Mucosa of descending colon (tissue), 3 donors: ENCODE measurements around the gene MAB21L4. TPM values are rescaled to one million over a fixed set of nuclear protein-coding genes. Genes with fewer than 3 reads are reported as not detected.

Experiments
- ATAC-seq: fragments of 200-7000 bp; cut with Tn5 transposase; one replicate; pipeline ENCODE4 v1.9.1; 2020; ENCODE audit warnings: mild to moderate bottlenecking, moderate library complexity
- DNase-seq, 3 donors: peaks; one replicate each; pipeline ENCODE4 v3.0.0-alpha.2; 2020
- H3K36me3 ChIP-seq: fragments of 200-600 bp; one replicate; pipeline ENCODE4 v1.8.0; 2021; ENCODE audit warnings: low read depth, mild to moderate bottlenecking
- H3K4me1 ChIP-seq: fragments of 200-600 bp; one replicate; pipeline ENCODE4 v1.8.0; 2021; ENCODE audit warnings: low read depth, mild to moderate bottlenecking
- H3K4me3 ChIP-seq: fragments of 200-600 bp; one replicate; pipeline ENCODE4 v1.8.0; 2021; ENCODE audit warnings: mild to moderate bottlenecking
- H3K9me3 ChIP-seq: fragments of 200-600 bp; one replicate; pipeline ENCODE4 v1.8.0; 2021; ENCODE audit warnings: mild to moderate bottlenecking
- intact Hi-C, 2 donors: fragments of 100-400 bp; cut with DNase I in 1 of 2; cut with micrococcal nuclease in 1 of 2; formaldehyde crosslinking; loops; one replicate each; pipeline versions ENCODE4 v1.11.0 to v1.11.1; 2022; cut with DNase I, micrococcal nuclease
- total RNA-seq, 3 donors: library from RNA; stranded (reverse); fragmentation: NEBNext Ultra II Directional in 2 of 3; extraction: Animal tissue kit (Norgen Biotek cat#: 25700) in 2 of 3; gene quantifications; one replicate each; pipeline versions ENCODE4 v1.2.1 to v1.2.4, GENCODE V29; 2021 to 2023
- TF ChIP-seq, protein P1 (sequence below): fragments of 200-600 bp; IDR thresholded peaks from one replicate; pipeline ENCODE4 v1.8.0; 2022; ENCODE audit warnings: antibody characterized with exemption, mild to moderate bottlenecking
- donor health status: DM: no; HTN: no; CAD: no; lungs with moderate emphysema.
- donor health status: DM: no; HTN: no; CAD: no.
- donor health status: DM: no; HTN: yes; CAD: no.

MAB21L4 gene
- total RNA-seq, 3 donors from 2014 or later: 3.3 to 13.2 (median 8.1) TPM

DNA sequence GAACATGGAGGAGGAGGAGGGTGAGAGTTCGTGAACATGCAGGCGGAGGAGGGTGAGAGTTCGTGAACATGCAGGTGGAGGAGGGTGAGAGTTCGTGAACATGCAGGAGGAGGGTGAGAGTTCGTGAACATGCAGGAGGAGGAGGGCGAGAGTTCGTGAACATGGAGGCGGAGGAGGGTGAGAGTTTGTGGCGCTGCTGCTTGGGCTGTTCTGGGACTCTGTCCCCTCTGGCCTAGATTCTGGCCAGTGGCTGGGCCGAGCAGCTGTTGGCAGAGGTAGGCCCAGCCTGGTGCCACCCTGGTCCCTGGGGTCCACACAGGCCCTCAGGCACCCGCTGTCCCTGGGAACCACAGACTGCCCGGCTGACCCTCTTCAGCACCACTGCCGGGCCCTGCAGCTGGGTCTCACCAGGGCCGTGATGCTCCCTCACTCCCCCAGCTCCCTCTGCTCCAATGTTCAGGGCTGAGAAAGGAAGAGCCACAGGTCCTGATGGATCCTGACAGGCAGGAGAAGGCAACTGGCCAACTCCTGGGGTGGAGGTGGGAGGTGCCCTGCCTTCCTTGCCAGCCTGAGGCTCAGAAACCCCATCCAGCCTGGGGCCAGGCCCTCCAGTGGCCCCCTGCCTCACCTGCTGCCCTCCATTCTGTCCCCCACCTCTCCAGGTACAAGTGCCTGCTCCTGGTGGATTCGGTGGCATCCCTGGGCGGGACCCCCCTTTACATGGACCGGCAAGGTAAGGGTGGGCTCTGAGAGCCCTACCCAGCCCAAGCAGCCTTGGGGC, 23.4 kb downstream of the MAB21L4 start:
- ATAC-seq (no peak), DNase-seq (peak in 1 of 3 donors; percentile 31)
- TF ChIP-seq, protein P1, sequence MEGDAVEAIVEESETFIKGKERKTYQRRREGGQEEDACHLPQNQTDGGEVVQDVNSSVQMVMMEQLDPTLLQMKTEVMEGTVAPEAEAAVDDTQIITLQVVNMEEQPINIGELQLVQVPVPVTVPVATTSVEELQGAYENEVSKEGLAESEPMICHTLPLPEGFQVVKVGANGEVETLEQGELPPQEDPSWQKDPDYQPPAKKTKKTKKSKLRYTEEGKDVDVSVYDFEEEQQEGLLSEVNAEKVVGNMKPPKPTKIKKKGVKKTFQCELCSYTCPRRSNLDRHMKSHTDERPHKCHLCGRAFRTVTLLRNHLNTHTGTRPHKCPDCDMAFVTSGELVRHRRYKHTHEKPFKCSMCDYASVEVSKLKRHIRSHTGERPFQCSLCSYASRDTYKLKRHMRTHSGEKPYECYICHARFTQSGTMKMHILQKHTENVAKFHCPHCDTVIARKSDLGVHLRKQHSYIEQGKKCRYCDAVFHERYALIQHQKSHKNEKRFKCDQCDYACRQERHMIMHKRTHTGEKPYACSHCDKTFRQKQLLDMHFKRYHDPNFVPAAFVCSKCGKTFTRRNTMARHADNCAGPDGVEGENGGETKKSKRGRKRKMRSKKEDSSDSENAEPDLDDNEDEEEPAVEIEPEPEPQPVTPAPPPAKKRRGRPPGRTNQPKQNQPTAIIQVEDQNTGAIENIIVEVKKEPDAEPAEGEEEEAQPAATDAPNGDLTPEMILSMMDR: no peak
- intact Hi-C loops: no loop called here
- H3K4me3 ChIP-seq: no peak overlapping the region
- H3K9me3 ChIP-seq: no peaks in the 10 kb centered on the region
- peaks cover 42% of the 10 kb centered on the region for H3K4me1 ChIP-seq
- H3K36me3 ChIP-seq: no peaks in the 10 kb centered on the region

DNA sequence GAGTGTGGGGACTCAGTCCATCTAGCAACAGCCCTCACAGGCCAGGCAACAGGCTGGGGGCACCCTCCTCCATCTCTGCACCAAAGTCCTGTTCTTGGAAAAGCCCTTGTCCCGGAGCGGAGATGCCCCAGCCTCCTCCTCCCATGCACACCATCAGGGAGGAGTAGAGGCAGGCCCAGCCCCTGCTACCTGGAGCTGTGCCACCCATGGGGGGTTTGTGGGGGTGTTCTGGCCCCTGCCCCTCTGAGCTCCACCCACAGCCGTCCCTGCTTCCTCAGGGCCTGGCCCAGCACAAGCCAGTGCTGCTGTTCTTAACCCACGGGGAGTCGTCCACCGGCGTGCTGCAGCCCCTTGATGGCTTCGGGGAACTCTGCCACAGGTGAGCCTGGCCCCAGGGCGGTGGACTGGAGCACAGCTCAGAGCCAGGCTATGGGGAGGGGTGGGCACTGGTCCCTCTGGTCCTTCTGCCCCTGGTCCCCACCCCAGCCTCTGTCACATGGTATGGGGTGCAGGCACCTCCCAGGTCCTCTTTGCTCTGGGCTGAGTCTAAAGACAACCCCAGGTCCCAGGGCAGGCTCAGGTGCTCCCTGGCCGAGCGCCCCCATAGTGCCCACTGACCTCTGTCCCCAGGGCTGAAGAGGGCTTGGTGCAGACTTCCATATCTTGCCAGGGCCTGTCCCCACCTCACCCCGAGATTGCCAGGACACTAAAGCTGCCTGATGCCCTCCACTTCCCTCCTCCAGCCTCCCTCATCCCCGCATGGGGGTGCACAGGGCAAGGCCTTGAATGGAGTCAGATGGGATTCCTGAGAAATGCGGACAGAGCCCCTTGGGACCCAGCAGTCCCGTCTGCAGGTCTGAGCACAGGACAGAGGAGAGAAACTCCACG, 24.6 kb downstream of the MAB21L4 start:
- H3K36me3 ChIP-seq: no peaks in the 10 kb centered on the region
- intact Hi-C loops: no loop called here
- DNase-seq (no peak), ATAC-seq (no peak)
- TF ChIP-seq, protein P1: no peak
- peaks cover 31% of the 10 kb centered on the region for H3K4me1 ChIP-seq
- H3K9me3 ChIP-seq: no peaks in the 10 kb centered on the region
- no peak overlapping the region for H3K4me3 ChIP-seq

DNA sequence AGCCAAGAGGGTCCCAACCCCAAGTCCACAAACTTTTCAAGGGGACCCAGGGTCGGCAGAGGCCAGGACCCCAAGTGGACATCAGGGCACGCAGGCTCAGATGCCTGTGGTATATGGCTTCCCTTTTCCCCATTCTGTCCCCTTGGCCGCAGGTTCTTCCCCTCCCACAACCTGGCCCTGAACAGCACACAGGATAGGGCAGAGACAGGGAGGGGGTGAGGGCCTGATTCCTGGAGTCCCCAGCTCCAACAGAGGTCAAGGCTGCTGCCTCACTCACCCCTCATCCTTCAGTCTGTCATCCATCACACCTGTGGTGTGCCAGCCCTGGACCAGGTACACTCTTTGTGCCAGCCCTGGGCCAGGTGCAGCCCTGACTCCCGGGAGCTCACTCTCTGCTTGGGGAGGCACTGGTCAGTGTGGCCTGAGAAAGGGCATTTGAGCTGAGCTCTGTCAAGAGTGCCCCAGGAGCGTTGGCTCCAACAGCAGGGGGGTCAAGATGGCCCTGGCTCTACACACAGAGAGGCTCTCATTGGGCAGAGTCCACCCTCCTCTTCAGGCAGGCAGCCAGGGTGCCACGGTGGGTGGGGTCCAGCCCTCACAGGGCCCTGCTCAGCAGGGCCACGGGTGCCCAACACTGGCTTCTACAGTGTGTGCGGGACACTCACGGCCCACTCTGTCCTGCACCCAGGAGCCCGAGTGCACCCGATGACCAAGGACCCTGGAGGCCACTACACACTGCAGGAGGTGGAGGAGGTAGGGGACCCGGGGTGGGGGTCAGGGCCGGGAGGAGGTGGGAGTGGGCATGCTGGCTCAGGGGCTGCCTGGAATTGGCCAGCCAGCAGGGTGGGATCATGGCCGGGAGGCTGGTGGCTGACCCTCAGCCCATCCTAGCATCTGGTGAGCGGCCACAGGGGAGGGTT, 25.7 kb downstream of the MAB21L4 start:
- no peak for ATAC-seq
- no peak overlapping the region for H3K4me3 ChIP-seq
- H3K36me3 ChIP-seq: no peaks in the 10 kb centered on the region
- TF ChIP-seq, protein P1: no peak
- DNase-seq: no peak
- H3K4me1 ChIP-seq: peaks cover 23% of the 10 kb centered on the region
- intact Hi-C loops: no loop called here
- no peaks in the 10 kb centered on the region for H3K9me3 ChIP-seq

DNA sequence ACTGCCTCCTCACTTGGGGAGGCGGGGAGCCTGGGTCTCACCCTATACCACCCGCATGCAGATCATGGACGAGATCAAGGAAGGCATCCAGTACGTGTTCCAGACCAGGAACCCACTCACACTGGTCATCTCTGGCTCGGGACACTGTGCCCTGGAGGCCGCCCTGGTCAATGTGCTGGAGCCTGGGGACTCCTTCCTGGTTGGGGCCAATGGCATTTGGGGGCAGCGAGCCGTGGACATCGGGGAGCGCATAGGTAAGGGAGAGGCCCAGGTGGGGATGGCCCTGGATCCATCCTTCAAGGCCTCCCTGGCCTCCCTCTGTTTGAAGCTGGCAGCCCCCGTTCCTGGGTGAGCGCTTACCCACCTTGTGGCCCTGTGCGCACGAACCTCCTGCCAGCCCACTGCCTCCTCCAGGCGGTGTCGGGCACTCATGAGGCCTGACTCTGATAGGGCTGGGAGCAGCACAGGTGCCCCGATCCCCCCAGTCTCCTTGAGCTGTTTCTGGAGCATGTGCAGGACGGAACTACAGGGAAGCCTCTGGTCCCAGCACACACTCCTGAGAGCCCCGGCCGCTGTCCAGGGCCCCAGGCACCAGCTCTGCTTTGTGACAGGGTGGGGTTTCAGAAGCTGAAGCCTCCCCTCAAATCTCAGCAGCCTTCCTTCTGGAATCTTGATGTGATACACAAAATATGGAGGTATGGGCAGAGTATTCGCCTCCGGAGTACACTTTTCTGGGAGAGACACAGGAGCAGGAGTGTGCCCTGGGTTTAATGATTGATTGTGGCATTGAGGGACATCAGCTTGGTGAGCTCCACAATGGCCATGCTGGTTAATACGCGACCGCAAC, 26.6 kb downstream of the MAB21L4 start:
- no peak for ATAC-seq
- Histone ChIP-seq H3K4me1 (peaks cover 16% of the 10 kb centered on the region), H3K4me3 (no peak overlapping the region), H3K36me3 (no peaks in the 10 kb centered on the region), H3K9me3 (no peaks in the 10 kb centered on the region)
- DNase-seq: no peak
- TF ChIP-seq, protein P1: no peak
- intact Hi-C loops: no loop called here
